Fibroblast of lung (primary cell): Measurements from ENCODE around the gene INTS6. TPM values are rescaled to one million over a fixed set of nuclear protein-coding genes. Genes with fewer than 3 reads are reported as not detected.

Source experiments
- DNase-seq, 2 donors: peaks; one replicate each; pipeline versions ENCODE4 v3.0.0 to v3.0.0-alpha.2; 2010; ENCODE audit warnings: low read depth in 2 of 2
- H2AFZ ChIP-seq: 2 replicates; pipeline ENCODE4 v1.5.1; 2012; ENCODE audit warnings: low read length, control low read depth, inconsistent platforms
- H3K27ac ChIP-seq: 2 replicates; pipeline ENCODE4 v1.5.1; 2011; ENCODE audit warnings: low read length, control low read depth; ENCODE audit not compliant: insufficient read depth
- H3K27me3 ChIP-seq: 2 replicates; pipeline ENCODE4 v1.5.1; 2011; ENCODE audit warnings: mild to moderate bottlenecking, low read length; ENCODE audit not compliant: control insufficient read depth, insufficient read depth
- H3K36me3 ChIP-seq: 2 replicates; pipeline ENCODE4 v1.5.1; 2011; ENCODE audit warnings: low read length; ENCODE audit not compliant: control insufficient read depth, insufficient read depth
- H3K4me1 ChIP-seq: 2 replicates; pipeline ENCODE4 v1.5.1; 2011; ENCODE audit warnings: low read length; ENCODE audit not compliant: control insufficient read depth, insufficient read depth; ENCODE audit errors: extremely low read depth
- H3K4me2 ChIP-seq: 2 replicates; pipeline ENCODE4 v1.5.1; 2011; ENCODE audit warnings: low read length, control low read depth; ENCODE audit not compliant: insufficient read depth; ENCODE audit errors: extremely low read depth
- H3K4me3 ChIP-seq, 4 experiments: fragments of 200-600 bp in 1 of 4; sonication (generic) in 1 of 4; replicated peaks in 1 of 4; 2 replicates each; pipeline ENCODE4 v1.5.1; 2011 to 2016; ENCODE audit warnings: low read length in 4 of 4, low read depth in 3 of 4, mild to moderate bottlenecking in 3 of 4, control low read depth in 2 of 4, inconsistent platforms in 1 of 4, mixed read lengths in 1 of 4; ENCODE audit not compliant: insufficient read depth in 1 of 4; ENCODE audit errors: control extremely low read depth in 1 of 4
- H3K79me2 ChIP-seq: 2 replicates; pipeline ENCODE4 v1.5.1; 2012; ENCODE audit warnings: mild to moderate bottlenecking, low read length, inconsistent platforms; ENCODE audit not compliant: control insufficient read depth, insufficient read depth
- H3K9ac ChIP-seq: 2 replicates; pipeline ENCODE4 v1.5.1; 2011; ENCODE audit warnings: mild to moderate bottlenecking, low read length, control low read depth; ENCODE audit not compliant: insufficient read depth
- H3K9me3 ChIP-seq: 2 replicates; pipeline ENCODE4 v1.5.1; 2012; ENCODE audit warnings: low read depth, low read length; ENCODE audit not compliant: control insufficient read depth, insufficient read depth
- H4K20me1 ChIP-seq: 2 replicates; pipeline ENCODE4 v1.5.1; 2011; ENCODE audit warnings: low read length; ENCODE audit not compliant: control insufficient read depth, insufficient read depth; ENCODE audit errors: extremely low read depth
- EZH2 ChIP-seq: IDR thresholded peaks from 2 replicates; pipeline ENCODE4 v1.5.1; 2012; ENCODE audit warnings: low read length, control low read depth, mild to moderate bottlenecking; ENCODE audit errors: missing control alignments
- polyA plus RNA-seq, 2 donors: library from polyadenylated mRNA; depleted of rRNA in 1 of 2; stranded (reverse) in 1 of 2; unstranded in 1 of 2; fragments of >200 nt; gene quantifications; 2 replicates each; pipeline ENCODE4 v1.2.1, GENCODE V29; 2011 to 2012; ENCODE audit warnings: missing spikeins in 1 of 2
- total RNA-seq: library from RNA; depleted of rRNA; stranded (reverse); fragments of >200 nt; gene quantifications from 2 replicates; pipeline ENCODE4 v1.2.1, GENCODE V29; 2014
- TF ChIP-seq, protein P1 (sequence below), 2 donors: IDR thresholded peaks in 1 of 2; conservative IDR thresholded peaks in 1 of 2; 1 replicate in 1 of 2; 2 replicates in 1 of 2; pipeline ENCODE4 v1.5.1; 2011 to 2012; ENCODE audit warnings: low read length in 2 of 2, control low read depth in 1 of 2, inconsistent platforms in 1 of 2, low read depth in 1 of 2, mild to moderate bottlenecking in 1 of 2

Gene INTS6
- total and polyA plus RNA-seq, 2 donors (not counting 1 experiment from before 2014, with no cell fraction given) = 29.3 to 66.7 TPM

DNA sequence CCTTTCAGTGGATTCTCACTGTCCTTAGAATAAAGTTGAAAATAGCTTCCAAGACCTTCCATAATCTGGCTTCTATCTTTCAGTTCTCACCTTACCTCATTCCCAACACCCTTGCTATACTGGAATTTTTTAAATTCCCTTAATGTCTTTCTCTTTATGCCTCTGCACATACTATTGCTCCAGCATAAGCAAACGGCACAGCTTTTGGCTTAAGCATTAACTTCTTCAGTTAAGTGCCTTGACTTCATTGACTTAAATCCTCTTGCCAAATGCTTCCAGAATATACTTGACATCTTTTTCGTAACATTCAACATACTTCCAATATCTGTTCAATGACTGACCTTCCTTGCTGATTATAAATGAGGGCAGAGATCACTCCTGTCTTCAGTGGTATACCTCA, 79.4 kb downstream of the INTS6 start:
- Histone ChIP-seq H3K4me2 (no peak overlapping the region), H3K27me3 (no peaks in the 10 kb centered on the region), H3K4me1 (peaks cover 2% of the 10 kb centered on the region), H2AFZ (no peak overlapping the region), H3K79me2 (no peaks in the 10 kb centered on the region), H3K9ac (no peak overlapping the region), H3K4me3 (no peak overlapping the region), H4K20me1 (no peaks in the 10 kb centered on the region), H3K9me3 (no peaks in the 10 kb centered on the region), H3K36me3 (peaks cover 10% of the 10 kb centered on the region), H3K27ac (no peak overlapping the region)
- DNase-seq = no peak
- TF ChIP-seq, protein P1, sequence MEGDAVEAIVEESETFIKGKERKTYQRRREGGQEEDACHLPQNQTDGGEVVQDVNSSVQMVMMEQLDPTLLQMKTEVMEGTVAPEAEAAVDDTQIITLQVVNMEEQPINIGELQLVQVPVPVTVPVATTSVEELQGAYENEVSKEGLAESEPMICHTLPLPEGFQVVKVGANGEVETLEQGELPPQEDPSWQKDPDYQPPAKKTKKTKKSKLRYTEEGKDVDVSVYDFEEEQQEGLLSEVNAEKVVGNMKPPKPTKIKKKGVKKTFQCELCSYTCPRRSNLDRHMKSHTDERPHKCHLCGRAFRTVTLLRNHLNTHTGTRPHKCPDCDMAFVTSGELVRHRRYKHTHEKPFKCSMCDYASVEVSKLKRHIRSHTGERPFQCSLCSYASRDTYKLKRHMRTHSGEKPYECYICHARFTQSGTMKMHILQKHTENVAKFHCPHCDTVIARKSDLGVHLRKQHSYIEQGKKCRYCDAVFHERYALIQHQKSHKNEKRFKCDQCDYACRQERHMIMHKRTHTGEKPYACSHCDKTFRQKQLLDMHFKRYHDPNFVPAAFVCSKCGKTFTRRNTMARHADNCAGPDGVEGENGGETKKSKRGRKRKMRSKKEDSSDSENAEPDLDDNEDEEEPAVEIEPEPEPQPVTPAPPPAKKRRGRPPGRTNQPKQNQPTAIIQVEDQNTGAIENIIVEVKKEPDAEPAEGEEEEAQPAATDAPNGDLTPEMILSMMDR (conservative IDR thresholded peaks at IDR 0.05 in 1 of 2, IDR thresholded peaks at IDR 0.05 in 1 of 2; ENCODE audit: low read depth in 1 of 2, low read length in 2 of 2) = no peak
- TF ChIP-seq EZH2 = no peak

DNA sequence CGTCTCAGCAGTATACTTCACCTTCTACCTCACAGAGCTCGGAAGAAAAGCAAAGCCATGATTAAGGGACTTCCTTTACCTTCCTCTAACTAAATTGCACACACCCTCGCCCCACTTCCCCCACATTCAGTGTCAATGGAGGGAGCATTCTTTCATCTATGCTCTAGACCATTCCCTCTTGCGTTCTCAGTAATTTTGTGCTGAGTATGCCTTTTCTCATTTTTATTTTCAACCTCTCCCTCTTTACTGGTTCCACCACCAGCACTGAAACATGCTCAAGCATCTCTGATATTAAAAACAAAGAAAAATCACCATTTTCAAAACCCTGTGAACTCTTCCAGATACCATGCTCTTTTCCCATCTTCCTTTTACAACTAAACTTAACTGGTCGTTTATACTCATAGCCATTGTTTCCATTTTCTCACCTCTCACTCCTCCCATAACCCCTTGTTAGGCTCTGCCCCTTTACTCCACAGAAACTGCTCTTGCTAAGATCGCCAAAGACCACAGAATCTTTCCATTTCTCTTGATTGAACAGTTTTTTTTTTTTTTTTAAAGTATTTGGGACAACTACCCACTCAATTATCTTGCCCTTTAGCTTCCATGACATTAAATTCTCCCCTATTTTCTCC, 81.0 kb downstream of the INTS6 start:
- H3K4me1 ChIP-seq = peaks cover 2% of the 10 kb centered on the region
- no peak overlapping the region for H3K4me3 ChIP-seq
- no peak overlapping the region for H3K4me2 ChIP-seq
- H3K27ac ChIP-seq = no peak overlapping the region
- no peaks in the 10 kb centered on the region for H3K9me3 ChIP-seq
- H2AFZ ChIP-seq = no peak overlapping the region
- H3K27me3 ChIP-seq = no peaks in the 10 kb centered on the region
- no peak overlapping the region for H3K9ac ChIP-seq
- TF ChIP-seq, protein P1 (conservative IDR thresholded peaks at IDR 0.05 in 1 of 2, IDR thresholded peaks at IDR 0.05 in 1 of 2; ENCODE audit: low read depth in 1 of 2, low read length in 2 of 2) = no peak
- TF ChIP-seq EZH2 = no peak
- peaks cover 7% of the 10 kb centered on the region for H3K36me3 ChIP-seq
- H3K79me2 ChIP-seq = no peaks in the 10 kb centered on the region
- no peak for DNase-seq
- no peaks in the 10 kb centered on the region for H4K20me1 ChIP-seq

DNA sequence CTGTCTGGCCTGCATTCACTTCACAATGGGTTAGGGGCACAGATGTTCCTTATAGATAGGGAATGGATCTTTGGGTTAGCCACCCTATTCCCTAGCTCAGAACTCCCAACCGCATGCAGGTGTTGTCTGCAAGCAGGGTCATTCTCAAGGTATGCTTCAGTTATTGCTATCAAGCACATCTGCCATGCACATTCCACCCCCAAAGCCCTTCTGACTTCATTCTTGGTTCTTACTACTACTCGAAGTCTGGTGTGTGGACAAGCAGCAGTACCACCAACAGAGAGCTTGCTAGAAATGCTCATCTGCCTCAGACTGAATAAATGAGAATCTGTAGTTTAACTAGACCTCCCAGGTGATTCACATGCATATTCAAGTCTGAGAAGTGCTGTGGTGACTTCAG, 82.0 kb downstream of the INTS6 start:
- H3K27me3 ChIP-seq = no peaks in the 10 kb centered on the region
- no peak overlapping the region for H3K9ac ChIP-seq
- no peaks in the 10 kb centered on the region for H4K20me1 ChIP-seq
- no peak for DNase-seq
- H3K36me3 ChIP-seq = peaks cover 7% of the 10 kb centered on the region
- H3K4me1 ChIP-seq = peaks cover 2% of the 10 kb centered on the region
- H3K79me2 ChIP-seq = no peaks in the 10 kb centered on the region
- no peak overlapping the region for H2AFZ ChIP-seq
- no peak overlapping the region for H3K4me2 ChIP-seq
- no peak overlapping the region for H3K27ac ChIP-seq
- H3K4me3 ChIP-seq = no peak overlapping the region
- TF ChIP-seq, protein P1 (conservative IDR thresholded peaks at IDR 0.05 in 1 of 2, IDR thresholded peaks at IDR 0.05 in 1 of 2; ENCODE audit: low read depth in 1 of 2, low read length in 2 of 2) = no peak
- no peak for TF ChIP-seq EZH2
- H3K9me3 ChIP-seq = no peaks in the 10 kb centered on the region
